GM18867 (cell line): ENCODE results near the gene RAPGEF3.

Experiments used
- ATAC-seq: cut with Tn5 transposase; IDR thresholded peaks from one replicate; pipeline ENCODE4 v1.9.1; 2021; ENCODE audit warnings: mild to moderate bottlenecking, moderate library complexity; ENCODE audit not compliant: unreplicated experiment

RAPGEF3 gene

GRCh38 chr12:47791351-47791746, 32.7 kb upstream of the RAPGEF3 start:
- no peak for ATAC-seq

- no peak for ATAC-seq
Observed at GRCh38 chr12:47790676-47791350, 32.1 kb upstream of the RAPGEF3 start.

- no peak for ATAC-seq
Observed at GRCh38 chr12:47789712-47790489, 31.2 kb upstream of the RAPGEF3 start.

GRCh38 chr12:47789141-47789540, 30.5 kb upstream of the RAPGEF3 start:
- ATAC-seq = no peak

GRCh38 chr12:47787596-47788319, 29.1 kb upstream of the RAPGEF3 start:
- ATAC-seq = no peak

- no peak for ATAC-seq
Observed at GRCh38 chr12:47786662-47787280, 28.1 kb upstream of the RAPGEF3 start.

- ATAC-seq = no peak
Observed at GRCh38 chr12:47785887-47786661, 27.4 kb upstream of the RAPGEF3 start.

- ATAC-seq = no peak
Observed at GRCh38 chr12:47785036-47785886, 26.6 kb upstream of the RAPGEF3 start.

GRCh38 chr12:47783821-47784819, 25.4 kb upstream of the RAPGEF3 start:
- no peak for ATAC-seq

GRCh38 chr12:47783024-47783755, 24.5 kb upstream of the RAPGEF3 start:
- ATAC-seq = no peak

GRCh38 chr12:47782372-47782770, 23.7 kb upstream of the RAPGEF3 start:
- ATAC-seq = no peak

- no peak for ATAC-seq
Observed at GRCh38 chr12:47781479-47782371, 23.0 kb upstream of the RAPGEF3 start.

- ATAC-seq = no peak
Observed at GRCh38 chr12:47779943-47780504, 21.3 kb upstream of the RAPGEF3 start.

GRCh38 chr12:47779301-47779942, 20.7 kb upstream of the RAPGEF3 start:
- ATAC-seq = peak; percentile 81

- ATAC-seq = no peak
Observed at GRCh38 chr12:47778881-47779280, 20.2 kb upstream of the RAPGEF3 start.
